DMS79 (cell line): ENCODE data around the gene SRGAP2B.
"Not testable (repeated sequence)": the region's sequence is repeated elsewhere in the genome, so short reads cannot be mapped to it uniquely, and the experiment has no call there.

Source experiments
- DNase-seq: peaks from one replicate; lab custom pipeline; 2025; lab: John Stamatoyannopoulos, UW

The SRGAP2B gene

GRCh38 chr1:145082483-145083255 lies 12.5 kb downstream of the SRGAP2B start:
- DNase-seq: not testable (repeated sequence)

DNA sequence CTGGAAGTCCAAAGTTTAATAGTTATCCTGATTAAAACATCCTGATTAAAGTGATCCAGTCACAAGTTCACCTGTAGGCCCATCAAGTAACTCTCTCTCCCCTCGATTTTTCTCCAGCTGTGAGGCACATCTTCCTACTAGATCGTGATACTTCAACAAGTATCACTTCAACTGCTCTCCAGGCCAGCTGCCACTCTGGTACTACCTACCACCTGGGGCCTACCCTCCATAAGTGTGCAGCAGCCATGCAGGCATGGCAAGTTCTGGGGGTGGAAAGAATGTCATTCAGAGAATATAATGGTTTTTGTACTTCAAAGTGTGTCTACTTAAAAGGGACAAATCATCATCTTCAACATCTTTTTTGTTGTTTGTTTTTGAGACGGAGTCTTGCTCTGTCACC lies 14.9 kb downstream of the SRGAP2B start:
- DNase-seq: not testable (repeated sequence)

GRCh38 chr1:145079737-145080136 lies 15.4 kb downstream of the SRGAP2B start:
- not testable (repeated sequence) for DNase-seq

GRCh38 chr1:145078787-145079370 lies 16.2 kb downstream of the SRGAP2B start:
- DNase-seq: not testable (repeated sequence)

DNA sequence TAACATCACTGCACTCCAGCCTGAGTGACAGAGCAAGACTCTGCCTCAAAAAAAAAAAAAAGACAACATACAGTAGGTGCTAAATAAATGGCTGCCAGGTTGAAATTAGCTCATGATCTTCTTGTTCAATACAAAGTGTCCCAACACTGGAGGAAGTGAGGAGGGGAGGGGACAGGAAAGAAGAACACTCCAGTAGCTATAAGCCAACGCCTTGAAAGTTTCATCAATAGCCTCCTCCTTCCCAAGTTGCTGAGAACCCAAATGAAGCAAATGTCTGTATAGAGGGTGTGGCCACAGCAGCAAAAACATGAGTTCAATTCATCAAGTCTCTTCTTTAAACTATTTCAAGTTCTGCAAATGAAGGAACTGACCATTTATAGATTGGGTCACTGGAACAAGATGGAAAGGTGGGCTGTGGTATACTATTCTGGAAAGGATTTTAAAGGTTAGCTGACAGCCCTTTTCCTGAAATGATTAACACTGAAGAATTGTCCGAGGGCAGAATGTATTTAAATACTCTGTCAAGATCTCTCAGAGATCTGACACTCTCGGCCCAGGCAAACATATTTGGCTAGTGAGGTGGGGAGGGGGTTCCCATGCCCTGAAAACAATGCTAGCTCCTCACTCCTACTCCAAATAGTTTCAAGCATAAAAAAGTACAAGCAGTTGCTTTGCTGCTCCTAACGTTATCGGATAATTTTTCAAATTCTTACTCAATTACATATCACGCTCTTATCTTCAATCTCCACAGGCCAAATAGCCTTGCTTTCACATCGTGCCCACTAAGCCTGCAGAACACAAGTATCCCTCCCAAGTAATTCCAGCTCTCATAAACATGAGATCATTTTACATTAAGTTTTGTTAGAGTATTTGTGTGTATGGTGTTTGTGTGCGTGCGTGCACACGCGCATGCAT lies 17.0 kb downstream of the SRGAP2B start:
- not testable (repeated sequence) for DNase-seq

GRCh38 chr1:145076877-145077276 lies 18.3 kb downstream of the SRGAP2B start:
- DNase-seq: not testable (repeated sequence)

DNA sequence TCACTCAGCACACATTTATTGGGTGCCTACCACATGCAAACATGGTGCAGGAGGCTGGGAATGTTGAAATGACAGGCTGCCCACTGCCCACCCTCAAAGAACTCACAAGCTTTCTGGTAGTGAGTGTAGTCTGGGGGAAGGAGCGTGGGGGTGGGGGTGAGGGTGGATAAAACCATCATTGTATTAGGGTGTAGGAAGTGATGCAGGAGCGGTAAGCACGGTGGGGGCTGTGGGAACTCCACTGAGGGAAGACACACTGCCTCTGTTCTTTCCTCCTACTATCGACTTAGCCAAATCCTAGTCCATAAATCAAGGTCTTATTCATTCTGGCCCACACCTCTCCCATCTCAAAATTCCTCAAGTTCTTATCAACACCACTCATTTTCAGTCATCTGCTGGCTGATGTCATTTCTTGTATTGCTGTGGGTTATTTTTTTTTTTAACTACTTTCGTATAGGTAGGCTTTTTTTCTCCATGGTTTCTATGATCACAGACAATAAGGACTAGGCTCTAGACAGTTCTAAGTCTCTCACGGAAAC lies 21.0 kb downstream of the SRGAP2B start:
- not testable (repeated sequence) for DNase-seq

- DNase-seq: not testable (repeated sequence)
These were observed 23.6 kb downstream of the SRGAP2B start for GRCh38 chr1:145071569-145071968.

DNA sequence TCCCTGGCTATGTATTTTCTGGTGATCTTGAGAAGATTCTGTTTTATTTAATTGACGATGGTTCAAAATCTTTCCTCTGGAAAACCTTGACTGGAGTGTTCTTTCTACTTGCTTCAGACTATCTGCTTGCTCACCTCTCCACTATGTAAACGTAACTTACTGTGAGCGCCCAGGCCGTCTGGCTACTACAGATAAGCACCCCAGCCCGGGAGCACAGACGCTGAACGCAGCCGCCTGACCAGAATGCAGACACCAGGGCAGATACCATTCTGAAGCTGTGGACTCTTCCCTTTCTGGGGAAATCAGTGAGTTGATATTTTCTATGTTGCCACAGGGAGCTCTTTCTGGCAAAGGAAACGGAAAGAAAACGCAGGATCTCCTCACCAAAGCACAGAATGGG lies 28.6 kb downstream of the SRGAP2B start:
- DNase-seq: not testable (repeated sequence)

DNA sequence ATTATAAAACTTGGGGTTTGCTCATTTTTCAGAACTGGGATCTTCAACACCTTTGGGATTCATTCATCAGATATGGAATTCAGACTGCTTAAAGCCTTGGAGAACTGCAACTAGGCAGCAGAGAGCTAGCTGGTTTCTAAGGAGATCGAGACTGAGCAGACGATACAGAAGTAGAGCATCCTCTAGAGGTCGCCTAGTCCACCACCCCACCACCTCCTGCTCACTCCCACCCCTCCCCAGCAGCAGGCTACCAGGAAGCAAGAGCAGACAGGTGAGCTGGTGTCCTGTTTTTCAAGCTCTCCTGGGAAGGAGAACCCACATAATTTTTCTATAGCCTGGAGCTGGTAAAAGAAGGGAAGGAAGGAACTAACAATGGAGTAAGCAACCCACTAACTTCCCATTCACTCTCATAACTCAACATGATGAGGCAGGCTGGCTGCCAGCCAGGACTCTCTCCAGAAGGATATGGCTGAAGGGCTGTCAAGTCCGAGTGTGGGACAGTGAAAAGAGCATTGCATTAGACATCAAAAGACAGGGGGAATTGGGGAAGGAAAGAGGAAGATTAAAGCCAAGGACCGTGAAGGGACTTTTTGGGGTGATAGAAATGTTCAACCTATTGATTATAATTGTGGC lies 29.8 kb downstream of the SRGAP2B start:
- not testable (repeated sequence) for DNase-seq

- DNase-seq: not testable (repeated sequence)
These were observed 31.0 kb downstream of the SRGAP2B start for GRCh38 chr1:145063941-145064648.

DNA sequence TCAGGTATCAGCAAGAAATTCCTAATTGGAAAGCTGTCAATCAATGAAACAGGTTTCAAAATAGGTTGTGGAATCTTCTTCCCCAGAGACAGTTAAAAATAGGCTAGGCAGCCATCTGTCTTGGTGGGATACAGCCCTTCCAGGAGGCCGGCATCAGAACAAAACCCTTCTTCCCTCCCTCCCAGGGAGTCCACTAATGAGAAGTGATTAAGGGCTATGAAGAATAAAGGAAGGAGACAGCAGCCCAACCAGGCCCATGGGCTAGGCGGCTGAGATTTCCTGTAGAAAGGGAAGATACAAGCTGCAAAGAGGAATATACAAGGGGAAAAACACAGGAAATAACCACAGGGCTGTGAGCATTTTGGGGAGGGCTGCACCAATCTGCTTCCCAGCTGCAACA lies 31.8 kb downstream of the SRGAP2B start:
- not testable (repeated sequence) for DNase-seq

DNA sequence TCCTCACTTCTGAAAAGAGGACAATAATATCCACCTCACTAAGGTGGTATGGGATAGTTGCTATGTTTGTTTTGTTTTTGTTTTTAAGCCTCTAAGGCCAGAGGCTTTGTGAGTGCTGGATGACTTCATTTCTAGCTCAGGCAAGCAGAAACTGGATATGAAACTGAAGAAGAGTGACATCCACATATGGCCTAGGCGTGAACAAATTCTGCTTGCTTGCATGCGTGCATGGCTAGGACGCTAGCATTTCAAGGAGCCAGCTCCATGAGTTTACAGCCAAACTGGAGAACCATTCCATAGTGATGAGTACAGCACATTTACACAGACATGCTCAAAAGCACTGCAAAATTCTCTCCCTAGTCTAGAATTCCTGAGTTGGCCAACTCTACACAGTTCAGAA lies 36.9 kb downstream of the SRGAP2B start:
- DNase-seq: not testable (repeated sequence)

DNA sequence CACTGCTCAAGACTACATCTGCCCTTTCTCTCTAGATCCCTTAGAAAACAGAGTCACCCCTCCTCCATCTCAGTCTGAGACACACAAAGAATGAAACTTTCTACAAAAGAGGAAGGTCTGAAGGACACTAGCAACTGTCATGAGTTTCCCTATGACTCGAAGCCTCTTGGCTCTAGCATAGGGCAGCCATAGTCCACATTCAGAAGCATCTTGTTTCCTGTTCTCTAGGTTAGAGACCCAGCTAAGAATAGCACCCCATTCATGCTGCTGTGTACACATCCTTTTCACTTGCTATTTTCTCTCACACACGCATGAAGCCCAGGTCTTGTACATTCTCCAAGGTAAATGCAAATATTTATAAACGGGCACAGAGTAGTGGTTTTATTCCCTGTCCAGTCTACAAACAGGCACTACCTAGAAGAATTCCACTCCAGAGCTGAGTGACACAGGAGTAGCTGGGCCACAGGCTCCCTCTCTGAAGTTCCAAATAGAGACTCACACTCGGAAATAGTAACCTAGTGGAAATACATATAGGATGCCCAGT lies 39.8 kb downstream of the SRGAP2B start:
- DNase-seq: not testable (repeated sequence)

DNA sequence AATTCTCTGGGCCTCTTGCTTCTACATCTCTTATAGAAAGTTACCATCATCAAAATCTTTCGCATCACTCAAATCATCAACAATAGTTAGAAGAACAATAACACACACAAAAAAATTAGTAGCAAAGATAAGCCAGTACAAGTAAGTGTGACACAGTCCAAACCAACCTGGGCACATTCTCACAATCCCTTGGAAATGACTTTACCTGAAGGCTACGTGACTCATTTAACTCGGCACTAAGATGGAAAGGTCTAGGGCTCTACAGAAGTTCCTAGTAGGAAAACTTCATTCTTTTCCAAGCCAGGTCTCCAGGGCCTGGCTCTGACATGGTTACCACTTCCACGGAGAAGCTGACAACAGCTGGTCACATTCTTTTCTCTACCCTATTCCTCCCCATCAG lies 41.7 kb downstream of the SRGAP2B start:
- DNase-seq: not testable (repeated sequence)

- not testable (repeated sequence) for DNase-seq
These were observed 42.9 kb downstream of the SRGAP2B start for GRCh38 chr1:145052019-145052776.

DNA sequence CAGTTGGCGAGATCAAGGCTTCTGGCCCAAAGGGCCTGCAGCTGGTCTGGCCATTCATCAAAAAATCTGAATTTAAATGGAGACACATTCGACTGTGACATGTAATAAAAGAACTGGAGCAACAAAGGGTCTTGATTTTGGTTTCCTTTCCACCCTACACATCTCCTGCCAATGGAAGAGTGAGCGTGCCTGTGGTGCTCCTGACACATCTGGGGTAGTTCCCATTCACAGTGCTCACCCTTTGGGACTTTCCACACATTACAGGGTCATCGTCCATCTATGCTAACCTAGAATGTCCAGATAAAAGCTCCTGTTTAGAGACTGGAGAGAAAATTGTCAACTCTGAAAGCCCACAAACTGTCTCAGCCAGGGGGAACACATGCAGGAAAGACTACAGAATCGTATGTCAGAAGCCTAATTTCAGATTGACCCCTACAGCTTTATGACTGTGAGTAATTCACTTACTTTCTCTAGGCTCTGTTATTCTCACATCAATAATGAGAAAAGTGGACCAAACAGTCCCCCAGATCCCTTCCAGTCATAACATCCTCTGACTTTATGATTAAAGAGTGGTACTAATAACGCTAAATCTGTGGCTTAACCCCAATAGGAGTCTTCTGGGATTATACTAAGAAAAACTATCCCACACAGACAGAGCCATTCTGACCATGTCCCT lies 46.8 kb downstream of the SRGAP2B start:
- DNase-seq: not testable (repeated sequence)

GRCh38 chr1:145047553-145047952 lies 47.6 kb downstream of the SRGAP2B start:
- not testable (repeated sequence) for DNase-seq

DNA sequence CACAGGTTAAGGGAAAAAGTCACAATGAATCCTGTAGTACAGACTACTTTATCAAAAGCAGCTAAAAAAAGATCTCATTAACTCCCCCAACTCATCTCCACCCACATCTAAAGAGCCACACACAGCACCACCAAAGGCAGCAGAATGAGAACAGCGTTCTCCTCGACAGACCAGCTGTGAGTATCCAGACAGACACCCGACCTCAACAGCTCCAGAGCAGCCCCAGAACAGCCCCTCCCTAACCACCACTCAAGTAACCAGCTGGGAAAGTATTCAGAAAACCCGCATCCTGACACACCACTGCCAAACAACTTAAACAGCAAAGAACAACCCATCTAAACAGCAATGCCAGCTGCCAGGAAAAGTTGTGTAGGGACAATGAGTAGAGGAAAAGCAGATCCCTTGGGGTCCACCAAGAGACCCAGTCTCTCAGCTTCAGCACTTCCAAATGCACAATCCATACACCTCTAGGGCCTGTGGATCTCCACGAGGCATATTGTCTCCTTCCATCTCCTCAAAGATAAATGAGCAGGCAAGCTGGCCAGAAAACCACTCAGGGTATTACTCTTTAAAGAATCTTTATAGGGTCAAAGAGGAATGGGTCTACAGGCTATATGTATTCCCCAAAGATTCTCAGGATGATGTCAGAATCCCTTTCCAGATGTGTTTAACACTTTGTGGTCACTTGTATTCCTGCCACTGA lies 49.4 kb downstream of the SRGAP2B start:
- not testable (repeated sequence) for DNase-seq
